GM23248 (cell line): Measurements from ENCODE around the gene C22orf15.

Experiments used
- EZH2 ChIP-seq: fragments of 200-600 bp; sonication (generic); IDR thresholded peaks from 2 replicates; pipeline ENCODE4 v1.6.1; 2018; ENCODE audit warnings: antibody characterized with exemption, mild to moderate bottlenecking; ENCODE audit not compliant: insufficient read depth, poor library complexity, severe bottlenecking
- EZH2phosphoT487 ChIP-seq: fragments of 200-600 bp; sonication (generic); IDR thresholded peaks from 2 replicates; pipeline ENCODE4 v1.6.1; 2018; ENCODE audit warnings: antibody characterized with exemption, moderate library complexity, mild to moderate bottlenecking, low read depth; ENCODE audit not compliant: insufficient read depth

GRCh38 chr22:23754980-23755636 is 7.7 kb upstream of the C22orf15 start:
- TF ChIP-seq EZH2 (no peak), EZH2phosphoT487 (no peak)
